Panc1 (cell line): ENCODE results near the gene LELP1. TPM values are rescaled to one million over a fixed set of nuclear protein-coding genes. Genes with fewer than 3 reads are reported as not detected.

Experiments used
- ATAC-seq: fragments of 200-7000 bp; cut with Tn5 transposase; 2 replicates; pipeline ENCODE4 v1.9.1; 2020; ENCODE audit warnings: mild to moderate bottlenecking, moderate library complexity
- BruUV-seq: library from RNA; stranded (reverse); fragments of 400-500 nt; replicated peaks from 2 replicates; lab custom pipeline; 2021; lab: Mats Ljungman, UMichigan
- CTCF ChIA-PET: fragments of 300-600 bp; sonication (Branson Sonifier 250); formaldehyde crosslinking; loops from one replicate; lab custom pipeline; 2022; ENCODE audit warnings: antibody characterized with exemption; lab: Charles Lee
- POLR2A ChIA-PET: fragments of 300-600 bp; sonication (Branson Sonifier 250); formaldehyde crosslinking; loops from one replicate; lab custom pipeline; 2022; ENCODE audit warnings: antibody characterized with exemption; lab: Charles Lee
- DNase-seq: peaks from one replicate; pipeline ENCODE4 v3.0.0-alpha.2; 2010; ENCODE audit warnings: low read depth, low spot score
- H3K27ac ChIP-seq: 2 replicates; pipeline ENCODE4 v1.5.1; 2011; ENCODE audit warnings: mild to moderate bottlenecking, low read length, inconsistent platforms
- H3K27me3 ChIP-seq: fragments of 200-500 bp; sonication (Bioruptor generic); 2 replicates; pipeline ENCODE4 v1.6.0; 2014; ENCODE audit warnings: low read length, inconsistent platforms; ENCODE audit not compliant: control insufficient read depth, insufficient read depth
- H3K36me3 ChIP-seq: fragments of 200-500 bp; sonication (Bioruptor generic); 2 replicates; pipeline ENCODE4 v1.5.1; 2014; ENCODE audit warnings: inconsistent platforms, mild to moderate bottlenecking, low read length, moderate library complexity; ENCODE audit not compliant: control insufficient read depth, insufficient read depth
- H3K4me1 ChIP-seq: 2 replicates; pipeline ENCODE4 v1.5.1; 2011; ENCODE audit warnings: inconsistent platforms, mild to moderate bottlenecking, low read length, moderate library complexity; ENCODE audit not compliant: control insufficient read depth, insufficient read depth
- H3K4me3 ChIP-seq, 2 experiments: 2 replicates each; pipeline ENCODE4 v1.5.1; 2011 to 2012; ENCODE audit warnings: low read depth in 2 of 2, low read length in 2 of 2, mild to moderate bottlenecking in 2 of 2, inconsistent platforms in 1 of 2, moderate library complexity in 1 of 2
- H3K9me3 ChIP-seq: fragments of 200-500 bp; sonication (Bioruptor generic); 2 replicates; pipeline ENCODE4 v1.5.1; 2014; ENCODE audit warnings: low read depth, mild to moderate bottlenecking, inconsistent platforms, low read length, moderate library complexity; ENCODE audit not compliant: control insufficient read depth, insufficient read depth
- POLR2AphosphoS5 ChIP-seq: IDR thresholded peaks from 2 replicates; pipeline ENCODE4 v1.6.1; 2012; ENCODE audit warnings: mild to moderate bottlenecking, low read depth, low read length, moderate library complexity
- REST ChIP-seq, 2 experiments: IDR thresholded peaks; 2 replicates each; pipeline ENCODE4 v1.6.1; 2011 to 2012; ENCODE audit warnings: low read depth in 2 of 2, control low read depth in 1 of 2, low read length in 1 of 2, mild to moderate bottlenecking in 1 of 2, moderate library complexity in 1 of 2; ENCODE audit not compliant: insufficient read depth in 1 of 2
- SIN3A ChIP-seq: IDR thresholded peaks from 2 replicates; pipeline ENCODE4 v1.6.1; 2012; ENCODE audit warnings: low read depth, mild to moderate bottlenecking, low read length, moderate library complexity, borderline replicate concordance; ENCODE audit not compliant: insufficient read depth
- TCF7L2 ChIP-seq: IDR thresholded peaks from 2 replicates; pipeline ENCODE4 v1.6.1; 2011; ENCODE audit warnings: mild to moderate bottlenecking, low read depth, low read length, inconsistent platforms
- in situ Hi-C: cut with HindIII; loops from 2 replicates; pipeline ENCODE4 v1.10.0; 2016; ENCODE audit warnings: low sequenced_read_pairs, low pct_unique_long_range_greater_than_20kb
- intact Hi-C: fragments of 100-400 bp; cut with micrococcal nuclease; formaldehyde crosslinking; loops from one replicate; pipeline ENCODE4 v1.10.0; 2022; ENCODE audit not compliant: unreplicated experiment
- total RNA-seq: library from RNA; stranded (reverse); gene quantifications from one replicate; pipeline ENCODE4 v1.2.1, GENCODE V29; 2021; ENCODE audit not compliant: unreplicated experiment
- TF ChIP-seq, protein P1 (sequence below): fragments of 450-650 bp; IDR thresholded peaks from 2 replicates; pipeline ENCODE4 v1.5.1; 2017; ENCODE audit warnings: mild to moderate bottlenecking

The LELP1 gene
- total RNA-seq, 1 experiment from 2014 or later, result not detected

GRCh38 chr1:153168686-153169085 lies 34.5 kb upstream of the LELP1 start:
- CTCF ChIA-PET, result no interaction called here

DNA sequence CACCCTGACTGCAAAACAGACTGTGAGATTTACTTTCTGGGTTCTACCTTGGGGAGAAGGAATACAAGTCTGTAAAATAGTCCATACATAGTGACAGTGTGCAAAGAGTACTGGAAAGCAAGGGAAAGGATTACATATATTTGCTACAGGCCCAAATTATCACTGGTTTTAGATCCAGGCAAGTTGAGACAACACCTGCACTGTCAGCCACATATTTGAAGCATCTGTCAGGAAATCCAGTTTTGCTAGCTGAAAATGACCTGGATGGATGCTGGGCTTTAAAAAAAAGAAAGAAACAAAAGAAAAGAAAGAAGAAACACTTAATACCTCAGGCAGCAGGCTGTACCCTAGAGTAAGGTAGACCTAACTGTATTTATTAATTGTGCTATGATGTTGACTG lies 28.6 kb upstream of the LELP1 start:
- H3K36me3 ChIP-seq, result no peaks in the 10 kb centered on the region
- no peaks in the 10 kb centered on the region for H3K4me1 ChIP-seq
- H3K27me3 ChIP-seq, result peaks cover 2% of the 10 kb centered on the region
- intact Hi-C loops (no loop called here), in situ Hi-C loops (no loop called here)
- CTCF ChIA-PET, result interaction anchor here (0.5 kb wide), 1 partner anchor 403 kb away, joined by 4 read pairs; no protein-coding TSS in a partner anchor
- ATAC-seq (no peak), DNase-seq (no peak)
- no peak overlapping the region for H3K4me3 ChIP-seq
- H3K9me3 ChIP-seq, result no peaks in the 10 kb centered on the region
- POLR2A ChIA-PET, result no interaction called here
- no TSS peak for BruUV-seq
- no peak for TF ChIP-seq TCF7L2
- TF ChIP-seq REST (IDR thresholded peaks at IDR 0.05; ENCODE audit: insufficient read depth in 1 of 2, low read depth in 2 of 2, low read length in 1 of 2), result no peak
- TF ChIP-seq SIN3A, result no peak
- no peak for TF ChIP-seq POLR2AphosphoS5
- TF ChIP-seq, protein P1, sequence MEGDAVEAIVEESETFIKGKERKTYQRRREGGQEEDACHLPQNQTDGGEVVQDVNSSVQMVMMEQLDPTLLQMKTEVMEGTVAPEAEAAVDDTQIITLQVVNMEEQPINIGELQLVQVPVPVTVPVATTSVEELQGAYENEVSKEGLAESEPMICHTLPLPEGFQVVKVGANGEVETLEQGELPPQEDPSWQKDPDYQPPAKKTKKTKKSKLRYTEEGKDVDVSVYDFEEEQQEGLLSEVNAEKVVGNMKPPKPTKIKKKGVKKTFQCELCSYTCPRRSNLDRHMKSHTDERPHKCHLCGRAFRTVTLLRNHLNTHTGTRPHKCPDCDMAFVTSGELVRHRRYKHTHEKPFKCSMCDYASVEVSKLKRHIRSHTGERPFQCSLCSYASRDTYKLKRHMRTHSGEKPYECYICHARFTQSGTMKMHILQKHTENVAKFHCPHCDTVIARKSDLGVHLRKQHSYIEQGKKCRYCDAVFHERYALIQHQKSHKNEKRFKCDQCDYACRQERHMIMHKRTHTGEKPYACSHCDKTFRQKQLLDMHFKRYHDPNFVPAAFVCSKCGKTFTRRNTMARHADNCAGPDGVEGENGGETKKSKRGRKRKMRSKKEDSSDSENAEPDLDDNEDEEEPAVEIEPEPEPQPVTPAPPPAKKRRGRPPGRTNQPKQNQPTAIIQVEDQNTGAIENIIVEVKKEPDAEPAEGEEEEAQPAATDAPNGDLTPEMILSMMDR, result no peak
- no peak overlapping the region for H3K27ac ChIP-seq

More at GRCh38 chr1:153168686-153169085, 34.5 kb upstream of the LELP1 start:
- intact Hi-C loops, result no loop called here
- H3K27ac ChIP-seq, result no peak overlapping the region
- TF ChIP-seq POLR2AphosphoS5 (no peak), TCF7L2 (no peak), REST (IDR thresholded peaks at IDR 0.05; ENCODE audit: insufficient read depth in 1 of 2, low read depth in 2 of 2, low read length in 1 of 2) (no peak), SIN3A (no peak)
- TF ChIP-seq, protein P1, result no peak
- BruUV-seq, result no TSS peak
- H3K36me3 ChIP-seq, result no peaks in the 10 kb centered on the region
- DNase-seq, result no peak
- ATAC-seq, result no peak
- H3K4me3 ChIP-seq, result no peak overlapping the region
- no peaks in the 10 kb centered on the region for H3K9me3 ChIP-seq
- peaks cover 2% of the 10 kb centered on the region; the same call in 1 of the 2 replicates for H3K27me3 ChIP-seq
- POLR2A ChIA-PET, result no interaction called here
- no peaks in the 10 kb centered on the region for H3K4me1 ChIP-seq
- in situ Hi-C loops, result no loop called here
